Activated CD8-positive, alpha-beta T cell treated with anti-CD3 and anti-CD28 coated beads, Interleukin-2, amount 10 ng/mL, durations not matched to agents 7 days and 5 days (primary cell): ENCODE data around the gene PRR15. TPM values are rescaled to one million over a fixed set of nuclear protein-coding genes. Genes with fewer than 3 reads are reported as not detected.

Experiments used
- ATAC-seq: fragments of 150-1000 bp; cut with Tn5 transposase; one replicate; pipeline ENCODE4 v1.10.0; 2021; ENCODE audit warnings: moderate library complexity
- CTCF ChIA-PET: fragments of 350-600 bp; sonication (Branson Sonifier 250); formaldehyde crosslinking; loops from one replicate; lab custom pipeline; 2021; ENCODE audit warnings: antibody characterized with exemption; lab: Charles Lee
- POLR2A ChIA-PET: fragments of 350-600 bp; sonication (Branson Sonifier 250); formaldehyde crosslinking; loops from one replicate; lab custom pipeline; 2021; ENCODE audit warnings: antibody characterized with exemption; lab: Charles Lee
- DNase-seq: peaks from one replicate; pipeline ENCODE4 v3.0.0-alpha.2; 2020
- H3K27ac Mint-ChIP-seq: one replicate; pipeline ENCODE4 v1.8.0; 2021; ENCODE audit warnings: mild to moderate bottlenecking, mixed read lengths
- H3K27me3 Mint-ChIP-seq: one replicate; pipeline ENCODE4 v1.8.0; 2021; ENCODE audit warnings: low read depth, mixed read lengths
- H3K36me3 Mint-ChIP-seq: one replicate; pipeline ENCODE4 v1.8.0; 2021; ENCODE audit warnings: low read depth, mixed read lengths
- H3K4me1 Mint-ChIP-seq: one replicate; pipeline ENCODE4 v1.8.0; 2021; ENCODE audit warnings: low read depth, mixed read lengths
- H3K4me3 Mint-ChIP-seq: one replicate; pipeline ENCODE4 v1.8.0; 2021; ENCODE audit warnings: mild to moderate bottlenecking, mixed read lengths
- H3K9me3 Mint-ChIP-seq: one replicate; pipeline ENCODE4 v1.8.0; 2022; ENCODE audit warnings: mixed read lengths; ENCODE audit not compliant: insufficient read depth
- total RNA-seq, 2 experiments: library from RNA; stranded (reverse); gene quantifications; one replicate each; pipeline ENCODE4 v1.2.3, GENCODE V29; 2021

The PRR15 gene
- total RNA-seq, 2 experiments from 2014 or later = not detected

GRCh38 chr7:29556405-29557195 is 7.0 kb upstream of the PRR15 start:
- POLR2A ChIA-PET = no interaction called here
- Mint-ChIP-seq H3K36me3 (no peaks in the 10 kb centered on the region), H3K4me3 (no peak overlapping the region), H3K27ac (no peak overlapping the region), H3K4me1 (no peaks in the 10 kb centered on the region), H3K27me3 (peaks cover 49% of the 10 kb centered on the region), H3K9me3 (no peaks in the 10 kb centered on the region)
- CTCF ChIA-PET = interaction anchor here (0.7 kb wide), 1 partner anchor 33 kb away, joined by 3 read pairs; no protein-coding TSS in a partner anchor
- no peak for DNase-seq
- no peak for ATAC-seq

GRCh38 chr7:29557954-29558353 is 5.7 kb upstream of the PRR15 start:
- H3K27ac Mint-ChIP-seq = no peak overlapping the region
- ATAC-seq = no peak
- no peak for DNase-seq
- H3K4me3 Mint-ChIP-seq = no peak overlapping the region
- no peaks in the 10 kb centered on the region for H3K36me3 Mint-ChIP-seq
- no peaks in the 10 kb centered on the region for H3K9me3 Mint-ChIP-seq
- CTCF ChIA-PET = no interaction called here
- peaks cover 55% of the 10 kb centered on the region for H3K27me3 Mint-ChIP-seq
- POLR2A ChIA-PET = no interaction called here
- peaks cover under 1% of the 10 kb centered on the region for H3K4me1 Mint-ChIP-seq

GRCh38 chr7:29561271-29561670 is 2.4 kb upstream of the PRR15 start:
- no peak for ATAC-seq

GRCh38 chr7:29562307-29562706 is 1.3 kb upstream of the PRR15 start:
- POLR2A ChIA-PET = no interaction called here
- peaks cover 73% of the 10 kb centered on the region for H3K27me3 Mint-ChIP-seq
- H3K9me3 Mint-ChIP-seq = no peaks in the 10 kb centered on the region
- CTCF ChIA-PET = no interaction called here
- H3K4me1 Mint-ChIP-seq = peaks cover 28% of the 10 kb centered on the region
- no peak overlapping the region for H3K27ac Mint-ChIP-seq
- DNase-seq (no peak), ATAC-seq (no peak)
- H3K4me3 Mint-ChIP-seq = no peak overlapping the region
- H3K36me3 Mint-ChIP-seq = no peaks in the 10 kb centered on the region

More at GRCh38 chr7:29561271-29561670, 2.4 kb upstream of the PRR15 start:
- DNase-seq = no peak
- Mint-ChIP-seq H3K27me3 (peaks cover 67% of the 10 kb centered on the region), H3K9me3 (no peaks in the 10 kb centered on the region), H3K27ac (no peak overlapping the region), H3K36me3 (no peaks in the 10 kb centered on the region), H3K4me3 (no peak overlapping the region), H3K4me1 (peaks cover 25% of the 10 kb centered on the region)
- POLR2A ChIA-PET = no interaction called here
- CTCF ChIA-PET = no interaction called here

DNA sequence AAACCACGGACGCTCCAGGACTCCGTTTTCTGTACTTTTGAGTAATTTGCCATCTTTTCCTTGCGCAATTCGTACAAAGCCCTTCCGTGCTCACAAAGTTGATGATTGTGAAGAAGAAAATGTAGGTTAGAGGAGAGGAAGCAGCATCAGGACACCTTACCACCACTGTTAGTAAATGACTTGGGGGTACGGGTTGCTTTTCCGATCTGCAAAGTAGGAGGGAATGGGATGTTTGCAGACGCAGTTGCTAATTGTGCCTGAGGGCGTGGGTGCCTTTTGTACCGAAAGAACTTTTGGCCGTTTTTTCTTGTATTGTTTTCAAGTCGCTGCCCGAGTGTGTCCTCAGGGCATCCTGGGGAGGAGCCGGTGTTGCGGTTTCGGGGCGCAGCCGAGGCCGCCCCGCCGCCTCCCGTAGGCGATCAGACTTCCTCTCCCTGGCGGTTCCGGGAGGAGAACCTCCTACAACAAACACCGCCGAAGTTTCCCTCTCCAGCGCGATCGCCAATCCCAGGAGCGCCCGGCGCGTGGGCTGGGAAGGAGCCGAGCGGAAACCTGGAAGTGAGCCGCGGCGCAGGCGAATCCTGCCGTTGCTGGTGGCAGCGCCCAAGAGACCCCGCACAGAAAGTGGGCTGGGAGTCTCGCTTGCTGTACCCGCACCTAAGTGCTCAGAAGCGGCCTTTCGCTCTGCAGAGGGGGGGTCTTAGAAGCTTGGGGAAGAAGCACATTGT is 1.0 kb downstream of the PRR15 start:
- H3K9me3 Mint-ChIP-seq = no peaks in the 10 kb centered on the region
- POLR2A ChIA-PET = no interaction called here
- peak; percentile 44 for ATAC-seq
- H3K27ac Mint-ChIP-seq = no peak overlapping the region
- H3K4me1 Mint-ChIP-seq = peaks cover 28% of the 10 kb centered on the region
- H3K36me3 Mint-ChIP-seq = no peaks in the 10 kb centered on the region
- peak; percentile 21 for DNase-seq
- H3K4me3 Mint-ChIP-seq = peak overlapping the region; percentile 58
- peaks cover 66% of the 10 kb centered on the region for H3K27me3 Mint-ChIP-seq
- CTCF ChIA-PET = no interaction called here

DNA sequence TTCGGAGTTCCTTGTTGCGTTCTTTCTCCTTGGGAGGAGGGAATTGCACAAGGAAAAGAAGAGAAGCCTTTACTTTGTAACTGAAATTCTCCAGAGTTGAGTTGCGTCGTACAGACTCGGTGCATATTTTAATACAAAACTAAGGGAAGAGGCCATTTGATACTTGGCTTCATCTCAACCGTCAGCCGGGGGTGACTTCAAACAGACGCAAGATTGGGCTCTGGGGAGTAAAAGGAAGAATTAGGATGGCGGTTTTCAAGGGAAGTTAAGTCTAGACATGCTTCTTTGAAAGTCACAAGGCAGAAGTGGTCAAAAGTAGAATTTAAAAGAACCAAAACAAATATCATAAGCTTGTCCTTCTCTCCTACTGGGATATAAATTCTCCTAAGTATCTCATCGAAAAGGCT is 1.6 kb downstream of the PRR15 start:
- Mint-ChIP-seq H3K27ac (no peak overlapping the region), H3K9me3 (no peaks in the 10 kb centered on the region), H3K36me3 (no peaks in the 10 kb centered on the region), H3K4me1 (peaks cover 28% of the 10 kb centered on the region), H3K27me3 (peaks cover 66% of the 10 kb centered on the region), H3K4me3 (peak overlapping the region; percentile 58)
- ChIA-PET POLR2A (no interaction called here), CTCF (no interaction called here)
- DNase-seq (no peak), ATAC-seq (no peak)

- ChIA-PET POLR2A (no interaction called here), CTCF (no interaction called here)
- DNase-seq (no peak), ATAC-seq (no peak)
- Mint-ChIP-seq H3K27me3 (peaks cover 64% of the 10 kb centered on the region), H3K4me1 (peaks cover 28% of the 10 kb centered on the region), H3K4me3 (peak overlapping the region; percentile 58), H3K36me3 (no peaks in the 10 kb centered on the region), H3K9me3 (no peaks in the 10 kb centered on the region), H3K27ac (no peak overlapping the region)
These were observed 2.0 kb downstream of the PRR15 start for GRCh38 chr7:29565634-29565981.

GRCh38 chr7:29565982-29566746 is 2.5 kb downstream of the PRR15 start:
- Mint-ChIP-seq H3K4me3 (peak overlapping the region; percentile 58), H3K27ac (no peak overlapping the region), H3K4me1 (peaks cover 28% of the 10 kb centered on the region), H3K36me3 (no peaks in the 10 kb centered on the region), H3K27me3 (peaks cover 61% of the 10 kb centered on the region), H3K9me3 (no peaks in the 10 kb centered on the region)
- CTCF ChIA-PET = no interaction called here
- DNase-seq (peak; percentile 21), ATAC-seq (peak; percentile 20)
- POLR2A ChIA-PET = no interaction called here

GRCh38 chr7:29567174-29567573 is 3.5 kb downstream of the PRR15 start:
- Mint-ChIP-seq H3K27ac (no peak overlapping the region), H3K4me3 (no peak overlapping the region), H3K9me3 (no peaks in the 10 kb centered on the region), H3K27me3 (peaks cover 53% of the 10 kb centered on the region), H3K36me3 (no peaks in the 10 kb centered on the region), H3K4me1 (peaks cover 28% of the 10 kb centered on the region)
- ATAC-seq = no peak
- no peak for DNase-seq
- ChIA-PET POLR2A (no interaction called here), CTCF (no interaction called here)

- Mint-ChIP-seq H3K27ac (no peak overlapping the region), H3K4me1 (peaks cover 15% of the 10 kb centered on the region), H3K36me3 (no peaks in the 10 kb centered on the region), H3K4me3 (no peak overlapping the region), H3K9me3 (no peaks in the 10 kb centered on the region), H3K27me3 (peaks cover 53% of the 10 kb centered on the region)
- ChIA-PET POLR2A (no interaction called here), CTCF (no interaction called here)
- no peak for ATAC-seq
- DNase-seq = no peak
These were observed 6.0 kb downstream of the PRR15 start for GRCh38 chr7:29569648-29570047.

- H3K4me3 Mint-ChIP-seq = no peak overlapping the region
- DNase-seq (no peak), ATAC-seq (no peak)
- H3K36me3 Mint-ChIP-seq = no peaks in the 10 kb centered on the region
- POLR2A ChIA-PET = no interaction called here
- CTCF ChIA-PET = no interaction called here
- no peaks in the 10 kb centered on the region for H3K4me1 Mint-ChIP-seq
- H3K27me3 Mint-ChIP-seq = peaks cover 38% of the 10 kb centered on the region
- no peak overlapping the region for H3K27ac Mint-ChIP-seq
- peaks cover 3% of the 10 kb centered on the region for H3K9me3 Mint-ChIP-seq
These were observed 8.9 kb downstream of the PRR15 start for GRCh38 chr7:29572558-29572957.

DNA sequence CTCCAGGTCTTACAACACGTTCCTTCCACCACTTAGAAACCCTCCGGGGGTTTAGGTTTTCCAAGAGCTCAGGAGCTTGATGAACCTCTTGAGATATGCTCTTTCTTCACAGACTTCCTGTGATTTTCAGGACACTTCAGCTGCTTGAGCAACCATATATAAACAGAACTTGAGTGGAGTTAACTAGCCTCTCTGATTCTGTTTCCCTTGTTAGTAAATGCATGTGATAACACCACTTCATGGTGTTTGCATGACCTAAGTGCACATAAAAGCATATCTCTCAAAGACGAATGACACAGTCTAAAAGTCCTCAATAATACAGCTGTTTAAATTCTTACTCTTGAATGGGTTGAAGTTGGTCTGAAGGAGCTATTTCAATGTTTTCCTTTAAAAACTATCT is 9.9 kb downstream of the PRR15 start:
- no peak overlapping the region for H3K4me3 Mint-ChIP-seq
- H3K36me3 Mint-ChIP-seq = no peaks in the 10 kb centered on the region
- no peak overlapping the region for H3K27ac Mint-ChIP-seq
- ChIA-PET POLR2A (no interaction called here), CTCF (interaction anchor here (1.4 kb wide), 1 partner anchor 15 kb away, joined by 3 read pairs; no protein-coding TSS in a partner anchor)
- no peaks in the 10 kb centered on the region for H3K4me1 Mint-ChIP-seq
- H3K27me3 Mint-ChIP-seq = peaks cover 31% of the 10 kb centered on the region
- H3K9me3 Mint-ChIP-seq = peaks cover 9% of the 10 kb centered on the region
- DNase-seq (no peak), ATAC-seq (no peak)
